MM.1S (cell line): ENCODE data around the gene MRPS7.

ENCODE experiments used
- CTCF ChIP-seq: fragments of 300-600 bp; sonication (generic); IDR thresholded peaks from 2 replicates; pipeline ENCODE4 v1.5.1; 2016; ENCODE audit warnings: antibody characterized with exemption, low read length, mixed read lengths
- EZH2 ChIP-seq: fragments of 300-600 bp; sonication (generic); optimal IDR thresholded peaks from 2 replicates; pipeline ENCODE3; 2017; ENCODE audit warnings: low read depth, mild to moderate bottlenecking, antibody characterized with exemption, low read length, mixed read lengths
- EZH2phosphoT487 ChIP-seq: fragments of 300-600 bp; sonication (generic); IDR thresholded peaks from 2 replicates; pipeline ENCODE4 v1.6.1; 2018; ENCODE audit warnings: antibody characterized with exemption, low read length

- TF ChIP-seq CTCF (no peak), EZH2 (no peak), EZH2phosphoT487 (no peak)
These were observed 54.0 kb downstream of the MRPS7 start for GRCh38 chr17:75315541-75316243.
